ENCODE measurements around the gene NBAS.
"Not testable (repeated sequence)": the region's sequence is repeated elsewhere in the genome, so short reads cannot be mapped to it uniquely, and the experiment has no call there.

Gene NBAS

GRCh38 chr2:15412309-15412708, 148.8 kb downstream of the NBAS start:
- DNase-seq (ENCODE audit: low read depth) = no peak

GRCh38 chr2:15410884-15411283, 150.2 kb downstream of the NBAS start:
- DNase-seq (ENCODE audit: low read depth) = no peak

- no peak for DNase-seq (ENCODE audit: low read depth)
These were observed 152.4 kb downstream of the NBAS start for GRCh38 chr2:15408759-15409158.

DNA sequence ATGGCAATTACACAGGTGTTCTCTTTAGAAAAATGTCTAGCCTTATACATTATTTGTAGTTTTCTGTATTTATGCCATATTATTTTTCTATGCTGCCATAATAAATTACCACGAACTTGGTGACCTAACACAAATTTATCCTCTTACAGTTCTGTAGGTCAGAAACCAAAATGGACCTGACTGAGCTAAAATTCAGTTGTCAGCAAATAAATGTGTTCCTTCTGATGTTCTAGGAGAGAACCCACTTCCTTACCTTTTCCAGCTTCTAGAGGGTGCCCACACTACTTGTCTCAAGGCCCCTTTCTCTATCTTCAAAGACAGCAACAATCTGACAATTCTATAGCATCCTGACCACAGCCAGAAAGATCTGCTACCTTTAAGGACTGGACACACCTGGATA, 153.5 kb downstream of the NBAS start:
- no peak for DNase-seq (ENCODE audit: low read depth)

DNA sequence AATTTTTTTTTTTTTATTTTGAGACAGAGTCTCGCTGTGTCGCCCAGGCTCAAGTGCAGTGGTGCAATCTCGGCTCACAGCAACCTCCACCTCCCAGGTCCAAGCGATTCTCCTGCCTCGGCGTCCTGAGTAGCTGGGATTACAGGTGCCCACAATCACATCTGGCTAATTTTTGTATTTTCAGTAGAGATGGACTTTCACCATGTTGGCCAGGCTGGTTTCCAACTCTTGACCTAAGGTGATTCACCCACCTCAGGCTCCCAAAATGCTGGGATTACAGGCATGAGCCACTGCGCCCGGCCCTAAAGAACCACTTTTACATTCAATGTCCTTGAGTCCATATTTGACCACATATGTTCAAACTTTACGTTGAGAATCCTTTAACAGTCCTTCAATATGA, 156.6 kb downstream of the NBAS start:
- not testable (repeated sequence) for DNase-seq (ENCODE audit: low read depth)

DNA sequence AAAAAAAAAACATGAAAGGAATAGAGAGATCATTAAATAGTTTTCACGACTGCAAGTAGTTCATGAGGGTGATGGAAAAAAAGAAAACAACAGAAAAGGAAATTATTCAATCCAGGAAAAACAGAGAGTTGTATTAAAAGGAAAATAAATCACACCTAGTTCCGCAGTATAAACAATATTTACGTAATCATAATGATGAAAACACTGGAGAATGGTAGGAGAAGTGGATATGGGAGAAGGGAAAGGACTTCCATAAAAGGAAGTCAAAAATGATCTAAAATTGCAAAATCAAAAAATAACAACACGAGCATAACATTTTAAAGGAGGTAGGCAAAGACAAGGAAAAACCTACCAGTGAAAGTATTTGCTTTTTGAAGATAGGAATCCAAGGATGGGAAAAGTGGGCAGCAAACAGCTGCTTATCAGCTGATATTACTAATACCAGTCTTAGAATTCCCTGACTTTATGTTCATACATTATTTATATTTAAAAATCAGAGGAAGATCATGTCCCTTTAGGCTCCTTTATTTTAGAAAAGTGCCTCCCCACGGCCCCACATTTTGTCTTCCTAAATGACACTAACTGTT, 160.8 kb downstream of the NBAS start:
- DNase-seq (ENCODE audit: low read depth) = no peak

DNA sequence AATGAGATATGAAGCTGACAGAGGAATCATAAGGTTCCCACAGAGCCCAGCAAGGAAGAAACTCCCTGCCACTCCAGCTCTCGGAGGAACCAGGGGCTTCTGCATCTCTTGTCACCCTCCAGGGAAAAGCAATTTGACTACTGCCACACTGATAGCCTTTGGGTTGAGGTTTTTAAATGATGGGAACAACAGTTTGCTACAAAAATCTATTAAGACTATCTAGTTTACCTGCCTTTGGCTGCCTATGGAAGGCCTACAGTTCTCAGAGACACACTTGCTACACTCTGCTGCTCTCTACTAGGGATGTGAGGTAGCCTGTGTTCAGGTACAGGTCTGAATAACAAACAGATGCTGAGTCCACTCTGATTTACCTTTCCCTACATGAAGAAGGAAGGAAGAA, 161.9 kb downstream of the NBAS start:
- DNase-seq (ENCODE audit: low read depth) = no peak

GRCh38 chr2:15391751-15392150, 169.4 kb downstream of the NBAS start:
- DNase-seq (ENCODE audit: low read depth) = no peak

- DNase-seq (ENCODE audit: low read depth) = no peak
These were observed 171.2 kb downstream of the NBAS start for GRCh38 chr2:15389895-15390294.

DNA sequence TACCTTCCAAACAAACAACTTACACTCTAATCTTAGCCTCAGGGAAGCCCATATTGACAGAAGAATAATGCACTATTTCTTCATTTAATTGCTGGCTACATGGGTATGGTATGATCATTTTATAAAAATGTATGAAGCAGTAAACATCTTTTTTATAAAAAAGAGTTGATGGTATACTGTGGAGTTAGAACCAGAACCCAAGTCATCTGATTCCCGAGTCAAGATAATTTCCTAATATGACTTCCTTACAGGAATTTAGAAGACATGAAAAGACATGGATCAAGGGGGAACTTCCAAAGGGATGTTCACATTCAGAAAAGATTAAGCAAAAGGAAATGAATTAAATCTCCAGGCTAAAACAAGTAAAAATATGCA, 171.8 kb downstream of the NBAS start:
- DNase-seq (ENCODE audit: low read depth) = no peak

GRCh38 chr2:15388406-15389325, 172.5 kb downstream of the NBAS start:
- DNase-seq (ENCODE audit: low read depth) = no peak

DNA sequence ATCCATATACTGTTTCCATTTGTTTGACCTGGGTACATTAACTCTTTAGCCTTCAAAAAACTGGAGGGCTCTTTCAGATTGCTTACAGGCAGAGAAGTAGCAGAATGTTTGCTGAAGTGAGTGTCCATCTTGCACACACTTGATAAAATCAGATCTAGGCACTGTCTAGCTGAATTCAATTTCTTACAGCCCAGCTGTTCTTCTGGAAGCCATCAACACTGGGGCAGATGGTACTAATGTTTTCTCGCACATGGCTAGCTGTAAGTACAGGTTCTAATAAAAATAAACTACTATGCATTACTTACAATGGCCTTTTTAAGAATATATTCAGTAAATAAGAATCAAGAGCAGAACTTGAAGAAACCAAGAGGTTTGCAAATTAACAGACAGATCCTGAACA, 175.9 kb downstream of the NBAS start:
- DNase-seq (ENCODE audit: low read depth) = no peak

DNA sequence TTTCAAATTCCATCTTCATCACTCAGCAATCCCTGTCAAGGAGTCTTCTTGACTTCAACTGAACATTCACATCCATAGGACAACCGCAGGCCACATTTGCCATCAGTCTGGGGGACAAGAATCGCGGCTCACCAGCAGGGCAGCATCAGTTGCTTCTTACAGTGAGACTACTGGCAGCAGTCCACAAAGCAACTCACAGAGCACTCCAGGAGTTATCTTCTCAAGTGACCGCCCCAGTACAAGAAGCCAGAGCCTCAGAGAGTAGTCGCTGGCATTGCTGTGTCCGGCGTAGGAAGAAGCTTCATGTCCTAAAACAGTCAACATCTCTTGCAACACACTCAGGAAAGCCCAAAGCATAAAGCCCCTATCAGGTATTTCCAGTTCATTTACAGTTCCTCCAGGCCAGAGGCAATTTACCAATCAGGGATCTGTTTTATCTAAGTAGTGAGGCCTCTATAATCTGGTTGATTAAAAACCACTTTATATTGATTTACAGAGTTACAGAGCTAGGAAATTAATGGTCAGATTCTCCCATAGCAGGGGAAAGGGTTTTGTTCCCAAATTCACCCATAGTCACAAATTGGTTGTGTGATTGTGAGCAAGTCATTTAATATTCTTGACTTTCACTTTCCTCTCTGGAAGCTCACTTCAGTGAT, 177.3 kb downstream of the NBAS start:
- DNase-seq (ENCODE audit: low read depth) = no peak

DNA sequence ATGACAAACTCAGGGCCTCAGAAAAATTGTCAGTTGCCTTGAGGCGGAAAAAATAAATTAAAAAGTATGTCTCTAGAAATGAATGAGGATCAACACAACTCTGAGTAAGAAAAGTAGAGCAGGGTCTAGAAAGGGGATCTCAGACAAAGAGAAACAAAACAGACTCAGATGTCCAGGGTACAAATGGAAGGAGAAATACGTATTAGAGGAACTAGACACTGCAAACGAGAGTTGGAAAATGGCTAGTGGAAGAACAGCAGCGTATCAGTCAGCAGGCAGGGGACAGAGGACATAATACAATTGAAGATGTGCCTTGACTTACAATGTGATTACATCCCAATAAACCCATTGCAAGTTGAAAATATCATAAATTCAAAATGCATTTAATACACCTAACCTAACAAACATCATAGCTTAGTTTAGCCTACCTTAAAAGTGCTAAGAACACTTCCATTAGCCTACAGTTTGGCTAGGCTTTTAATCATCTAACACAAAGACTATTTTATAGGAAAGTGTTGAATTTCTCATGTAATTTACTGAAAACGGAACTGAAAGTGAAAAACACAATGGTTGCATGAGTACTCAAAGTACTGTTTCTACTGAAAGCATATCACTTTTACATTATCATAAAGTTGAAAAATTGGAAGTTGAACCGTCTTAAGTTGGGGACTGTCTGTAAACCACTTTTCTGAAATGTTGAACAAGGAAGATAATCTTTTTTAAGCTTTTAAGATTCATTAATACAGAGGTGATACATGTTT, 182.8 kb downstream of the NBAS start:
- no peak for DNase-seq (ENCODE audit: low read depth)

GRCh38 chr2:15377202-15377601, 183.9 kb downstream of the NBAS start:
- no peak for DNase-seq (ENCODE audit: low read depth)

DNA sequence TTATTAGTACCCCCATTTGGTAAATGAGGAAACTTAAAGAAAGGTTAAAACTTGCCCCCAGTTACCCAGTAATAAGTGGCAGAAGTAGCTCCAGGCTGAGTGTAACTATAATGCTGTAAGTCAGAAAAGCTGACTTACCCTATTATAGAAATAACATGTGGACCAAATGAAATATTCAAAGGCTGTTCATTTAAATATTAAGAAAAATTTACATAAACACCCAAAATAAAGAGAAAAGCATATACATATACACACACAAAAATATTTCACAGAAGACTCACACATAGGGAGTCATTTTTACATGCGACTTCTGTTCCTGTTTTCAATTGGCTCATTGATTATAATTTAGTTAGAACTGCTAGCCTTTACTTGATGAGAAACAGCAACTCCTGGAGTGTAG, 189.1 kb downstream of the NBAS start:
- DNase-seq (ENCODE audit: low read depth) = no peak

- DNase-seq (ENCODE audit: low read depth) = no peak
These were observed 192.0 kb downstream of the NBAS start for GRCh38 chr2:15369129-15369528.

DNA sequence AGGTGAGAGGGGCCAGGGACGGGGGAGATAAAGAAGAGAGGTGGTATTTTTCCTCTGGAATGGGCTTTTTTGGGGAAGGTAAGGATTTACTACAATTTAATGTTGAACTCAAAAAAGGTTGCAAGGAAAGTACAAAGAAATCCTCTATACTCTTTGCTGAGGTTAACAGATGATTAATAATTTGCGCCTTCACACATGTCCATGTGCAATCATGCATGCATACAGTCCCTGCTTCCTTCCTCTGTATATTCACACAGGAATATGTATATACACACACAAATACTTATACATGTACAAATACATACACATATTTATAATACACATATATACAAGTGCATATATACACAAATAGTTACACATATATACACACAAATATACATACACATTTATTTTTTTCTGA, 193.4 kb downstream of the NBAS start:
- no peak for DNase-seq (ENCODE audit: low read depth)

DNA sequence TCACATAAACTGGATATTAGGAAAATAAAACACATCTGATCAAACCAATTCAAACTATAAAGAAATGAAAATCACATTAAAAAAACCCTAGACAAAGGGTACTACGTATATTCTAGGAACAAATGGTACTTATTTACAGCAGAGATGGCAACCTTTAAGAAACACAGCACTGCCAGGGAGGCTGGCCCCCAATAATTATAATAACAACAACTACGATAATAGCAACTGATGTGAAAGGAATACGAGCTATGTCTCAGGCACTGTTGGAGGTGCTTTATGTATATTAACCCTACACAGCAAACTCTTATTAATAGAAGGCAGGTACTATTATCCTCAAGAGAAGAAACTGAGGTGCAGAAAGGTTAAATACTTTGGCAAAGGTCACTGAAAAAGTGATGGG, 193.9 kb downstream of the NBAS start:
- no peak for DNase-seq (ENCODE audit: low read depth)

DNA sequence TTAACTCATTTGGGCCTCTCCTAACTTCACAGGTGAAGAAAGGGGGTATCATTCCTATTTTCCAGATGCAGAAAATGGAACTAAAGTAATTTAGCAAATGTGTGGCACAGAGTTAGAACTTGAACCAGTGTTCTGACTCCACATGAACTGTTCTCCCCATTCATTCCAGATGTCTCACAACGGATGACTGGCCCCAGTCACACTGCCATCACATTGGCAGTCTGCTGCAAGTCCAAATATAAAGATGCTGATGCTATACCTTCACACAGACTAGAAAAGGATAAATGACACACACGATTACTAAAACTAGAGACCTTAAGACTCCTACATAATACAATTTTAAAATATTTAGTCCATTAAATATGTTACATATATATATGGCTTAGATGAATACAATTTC, 195.7 kb downstream of the NBAS start:
- DNase-seq (ENCODE audit: low read depth) = no peak

- DNase-seq (ENCODE audit: low read depth) = no peak
These were observed 196.6 kb downstream of the NBAS start for GRCh38 chr2:15364561-15364960.

DNA sequence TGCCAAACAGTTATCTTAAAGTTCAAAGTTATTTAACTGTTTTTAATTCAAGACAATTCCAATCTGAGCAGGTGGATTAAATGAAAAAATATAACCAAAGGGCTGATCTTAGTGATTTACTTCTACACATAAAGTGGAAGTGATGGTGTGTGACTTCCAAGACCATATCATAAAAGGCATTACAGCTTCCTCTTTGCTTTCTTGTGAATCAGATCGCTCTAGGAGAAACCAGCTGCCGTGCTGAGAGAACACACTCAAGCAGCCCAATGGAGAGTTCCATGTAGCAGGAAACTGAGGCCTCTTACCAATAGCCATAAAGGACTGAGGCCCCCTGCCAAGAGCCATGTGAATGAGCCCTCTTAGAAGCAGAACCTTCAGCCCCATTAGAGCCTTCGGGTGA, 197.4 kb downstream of the NBAS start:
- no peak for DNase-seq (ENCODE audit: low read depth)

- DNase-seq (ENCODE audit: low read depth) = no peak
These were observed 198.0 kb downstream of the NBAS start for GRCh38 chr2:15363142-15363541.
